Esophagus muscularis mucosa (tissue), 3 donors: ENCODE data around the gene P4HTM.

Source experiments
- POLR2A ChIP-seq: fragments of 450-650 bp; IDR thresholded peaks from one replicate; pipeline ENCODE4 v1.6.1; 2017; ENCODE audit warnings: antibody characterized with exemption, moderate library complexity, mild to moderate bottlenecking, low read depth
- POLR2AphosphoS5 ChIP-seq, 2 donors: sonication (generic); formaldehyde crosslinking; IDR thresholded peaks; one replicate each; pipeline ENCODE4 v1.6.1; 2017; ENCODE audit warnings: antibody characterized with exemption in 2 of 2
- TF ChIP-seq, protein P1 (sequence below), 3 experiments: fragments of 200-600 bp in 2 of 3; fragments of 450-650 bp in 1 of 3; sonication (generic) in 2 of 3; IDR thresholded peaks; one replicate each; pipeline ENCODE4 v1.5.1; 2017 to 2019; ENCODE audit warnings: antibody characterized with exemption in 3 of 3, mild to moderate bottlenecking in 2 of 3, moderate library complexity in 1 of 3

DNA sequence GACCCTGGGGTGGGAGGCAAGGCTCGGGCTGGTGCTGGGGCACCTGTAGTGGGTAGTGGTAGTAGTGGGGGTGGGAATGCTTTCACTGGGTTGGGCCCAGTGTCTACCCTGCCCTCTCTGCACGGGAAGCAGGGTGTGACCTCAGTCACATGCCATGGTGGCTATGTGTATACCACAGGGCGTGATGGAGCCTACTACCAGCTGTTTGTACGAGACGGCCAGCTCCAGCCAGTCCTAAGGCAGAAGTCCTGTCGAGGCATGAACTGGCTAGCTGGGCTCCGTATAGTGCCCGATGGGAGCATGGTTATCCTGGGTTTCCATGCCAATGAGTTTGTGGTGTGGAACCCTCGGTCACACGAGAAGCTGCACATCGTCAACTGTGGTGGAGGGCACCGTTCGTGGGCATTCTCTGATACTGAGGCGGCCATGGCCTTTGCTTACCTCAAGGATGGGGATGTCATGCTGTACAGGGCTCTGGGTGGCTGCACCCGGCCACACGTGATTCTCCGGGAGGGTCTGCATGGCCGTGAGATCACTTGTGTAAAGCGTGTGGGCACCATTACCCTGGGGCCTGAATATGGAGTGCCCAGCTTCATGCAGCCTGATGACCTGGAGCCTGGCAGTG is 23.2 kb downstream of the P4HTM start:
- no peak for TF ChIP-seq POLR2A
- TF ChIP-seq, protein P1, sequence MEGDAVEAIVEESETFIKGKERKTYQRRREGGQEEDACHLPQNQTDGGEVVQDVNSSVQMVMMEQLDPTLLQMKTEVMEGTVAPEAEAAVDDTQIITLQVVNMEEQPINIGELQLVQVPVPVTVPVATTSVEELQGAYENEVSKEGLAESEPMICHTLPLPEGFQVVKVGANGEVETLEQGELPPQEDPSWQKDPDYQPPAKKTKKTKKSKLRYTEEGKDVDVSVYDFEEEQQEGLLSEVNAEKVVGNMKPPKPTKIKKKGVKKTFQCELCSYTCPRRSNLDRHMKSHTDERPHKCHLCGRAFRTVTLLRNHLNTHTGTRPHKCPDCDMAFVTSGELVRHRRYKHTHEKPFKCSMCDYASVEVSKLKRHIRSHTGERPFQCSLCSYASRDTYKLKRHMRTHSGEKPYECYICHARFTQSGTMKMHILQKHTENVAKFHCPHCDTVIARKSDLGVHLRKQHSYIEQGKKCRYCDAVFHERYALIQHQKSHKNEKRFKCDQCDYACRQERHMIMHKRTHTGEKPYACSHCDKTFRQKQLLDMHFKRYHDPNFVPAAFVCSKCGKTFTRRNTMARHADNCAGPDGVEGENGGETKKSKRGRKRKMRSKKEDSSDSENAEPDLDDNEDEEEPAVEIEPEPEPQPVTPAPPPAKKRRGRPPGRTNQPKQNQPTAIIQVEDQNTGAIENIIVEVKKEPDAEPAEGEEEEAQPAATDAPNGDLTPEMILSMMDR (IDR thresholded peaks at IDR 0.05): no peak
- TF ChIP-seq POLR2AphosphoS5 (IDR thresholded peaks at IDR 0.05): no peak
